HCT116 (cell line): Measurements from ENCODE around the gene PALB2. TPM values are rescaled to one million over a fixed set of nuclear protein-coding genes. Genes with fewer than 3 reads are reported as not detected.

ENCODE experiments used
- ATAC-seq: fragments of 200-7000 bp; cut with Tn5 transposase; 2 replicates; pipeline ENCODE4 v1.9.1; 2020; ENCODE audit warnings: mild to moderate bottlenecking, moderate library complexity
- BruUV-seq: library from RNA; stranded (reverse); fragments of 400-500 nt; replicated peaks from 2 replicates; lab custom pipeline; 2021; lab: Mats Ljungman, UMichigan
- CTCF ChIA-PET: fragments of 300-600 bp; sonication (Branson Sonifier 250); formaldehyde crosslinking; loops from one replicate; lab custom pipeline; 2021; ENCODE audit warnings: antibody characterized with exemption; lab: Charles Lee
- POLR2A ChIA-PET: fragments of 300-600, 350-600 bp; sonication (Branson Sonifier 250); formaldehyde crosslinking; loops from one replicate; lab custom pipeline; 2021; ENCODE audit warnings: antibody characterized with exemption; lab: Charles Lee
- RAD21 ChIA-PET, 2 experiments: fragments of 300-600 bp; sonication (Branson Sonifier 250); formaldehyde crosslinking; loops; one replicate each; lab custom pipeline; 2023; ENCODE audit warnings: low total read pairs in 2 of 2; ENCODE audit not compliant: uncharacterized antibody in 2 of 2, unreplicated experiment in 2 of 2, low non-redundant PET in 1 of 2; lab: Charles Lee
- DNase-seq: peaks from one replicate; pipeline ENCODE4 v3.0.0-alpha.2; 2010; ENCODE audit warnings: low read depth, low spot score
- H2AFZ ChIP-seq: fragments of 200-600 bp; shearing (Covaris generic), sonication (generic); 2 replicates; pipeline ENCODE4 v1.6.1; 2017; ENCODE audit warnings: low read depth, mixed run types, mixed read lengths, antibody characterized with exemption, low read length; ENCODE audit not compliant: poor library complexity, severe bottlenecking
- H3K27ac ChIP-seq: 2 replicates; pipeline ENCODE4 v1.5.1; 2012; ENCODE audit warnings: low read depth, low read length
- H3K27me3 ChIP-seq: fragments of 200-600 bp; sonication (generic); 2 replicates; pipeline ENCODE4 v1.6.1; 2016; ENCODE audit warnings: mixed run types, low read length, mixed read lengths; ENCODE audit not compliant: insufficient read depth
- H3K36me3 ChIP-seq, 2 experiments: fragments of 200-500 bp in 1 of 2; fragments of 200-600 bp in 1 of 2; sonication (Bioruptor generic) in 1 of 2; sonication (generic) in 1 of 2; 2 replicates each; pipeline versions ENCODE4 v1.5.1 to v1.6.1; 2014 to 2016; ENCODE audit warnings: low read length in 2 of 2, inconsistent platforms in 1 of 2, mixed read lengths in 1 of 2, mixed run types in 1 of 2; ENCODE audit not compliant: insufficient read depth in 2 of 2, control insufficient read depth in 1 of 2
- H3K4me1 ChIP-seq, 2 experiments: fragments of 200-600 bp in 1 of 2; sonication (generic) in 1 of 2; 2 replicates each; pipeline versions ENCODE4 v1.5.1 to v1.6.1; 2012 to 2017; ENCODE audit warnings: low read length in 2 of 2, inconsistent platforms in 1 of 2, mild to moderate bottlenecking in 1 of 2, mixed read lengths in 1 of 2, mixed run types in 1 of 2, moderate library complexity in 1 of 2; ENCODE audit not compliant: insufficient read depth in 2 of 2, control insufficient read depth in 1 of 2
- H3K4me2 ChIP-seq: fragments of 200-600 bp; sonication (generic); 2 replicates; pipeline ENCODE4 v1.6.1; 2017; ENCODE audit warnings: mixed run types, low read length, mixed read lengths
- H3K4me3 ChIP-seq, 2 experiments: fragments of 200-600 bp in 1 of 2; sonication (generic) in 1 of 2; replicated peaks in 1 of 2; 2 replicates each; pipeline ENCODE4 v1.5.1; 2011 to 2016; ENCODE audit warnings: low read length in 2 of 2, control low read depth in 1 of 2, low read depth in 1 of 2, mild to moderate bottlenecking in 1 of 2, mixed read lengths in 1 of 2, mixed run types in 1 of 2
- H3K79me2 ChIP-seq: fragments of 200-600 bp; sonication (generic); 2 replicates; pipeline ENCODE4 v1.6.1; 2017; ENCODE audit warnings: mild to moderate bottlenecking, mixed run types, low read length, moderate library complexity, mixed read lengths; ENCODE audit not compliant: insufficient read depth
- H3K9ac ChIP-seq: fragments of 200-600 bp; sonication (generic); 2 replicates; pipeline ENCODE4 v1.6.1; 2016; ENCODE audit warnings: low read length, mixed read lengths
- H3K9me2 ChIP-seq: fragments of 200-600 bp; sonication (generic), shearing (Covaris generic); 2 replicates; pipeline ENCODE4 v1.6.1; 2017; ENCODE audit warnings: mixed run types, mild to moderate bottlenecking, moderate library complexity; ENCODE audit not compliant: insufficient read depth
- H3K9me3 ChIP-seq, 2 experiments: fragments of 200-500 bp in 1 of 2; fragments of 200-600 bp in 1 of 2; sonication (Bioruptor generic) in 1 of 2; sonication (generic) in 1 of 2; 2 replicates each; pipeline ENCODE4 v1.6.1; 2014 to 2017; ENCODE audit warnings: low read length in 2 of 2, mixed read lengths in 2 of 2, inconsistent platforms in 1 of 2, low read depth in 1 of 2, mild to moderate bottlenecking in 1 of 2, mixed run types in 1 of 2, moderate library complexity in 1 of 2; ENCODE audit not compliant: control insufficient read depth in 1 of 2, insufficient read depth in 1 of 2
- H4K20me1 ChIP-seq: fragments of 200-600 bp; sonication (generic), shearing (Covaris generic); 2 replicates; pipeline ENCODE4 v1.6.1; 2017; ENCODE audit warnings: mixed run types, mild to moderate bottlenecking, moderate library complexity; ENCODE audit not compliant: insufficient read depth
- CEBPB ChIP-seq: IDR thresholded peaks from 2 replicates; pipeline ENCODE4 v1.6.1; 2012; ENCODE audit warnings: low read depth
- EGR1 ChIP-seq: IDR thresholded peaks from 2 replicates; pipeline ENCODE4 v1.6.1; 2012; ENCODE audit warnings: low read depth
- EZH2 ChIP-seq: fragments of 200-600 bp; sonication (generic); IDR thresholded peaks from 2 replicates; pipeline ENCODE4 v1.6.1; 2017; ENCODE audit warnings: antibody characterized with exemption, mixed run types
- REST ChIP-seq: IDR thresholded peaks from 2 replicates; pipeline ENCODE4 v1.6.1; 2012; ENCODE audit warnings: low read depth
- SIN3A ChIP-seq: IDR thresholded peaks from 2 replicates; pipeline ENCODE4 v1.6.1; 2012; ENCODE audit warnings: low read depth
- SRF ChIP-seq: IDR thresholded peaks from 2 replicates; pipeline ENCODE4 v1.6.1; 2012; ENCODE audit warnings: low read depth
- TCF7L2 ChIP-seq: IDR thresholded peaks from 2 replicates; pipeline ENCODE4 v1.7.0; 2011; ENCODE audit warnings: borderline replicate concordance, inconsistent platforms; ENCODE audit not compliant: insufficient read depth, insufficient read length; ENCODE audit errors: extremely low read depth
- ZBTB33 ChIP-seq: IDR thresholded peaks from 2 replicates; pipeline ENCODE4 v1.6.1; 2011; ENCODE audit warnings: mild to moderate bottlenecking, low read length, moderate library complexity; ENCODE audit not compliant: insufficient replicate concordance; ENCODE audit errors: extremely low read depth
- intact Hi-C: fragments of 100-400 bp; cut with micrococcal nuclease; formaldehyde crosslinking; loops from 2 replicates; pipeline ENCODE4 v1.10.0; 2022
- total RNA-seq: library from RNA; stranded (reverse); gene quantifications from one replicate; pipeline ENCODE4 v1.2.1, GENCODE V29; 2021; ENCODE audit not compliant: unreplicated experiment

Gene PALB2
- total RNA-seq, 1 experiment from 2014 or later: 15.6 TPM

- ChIA-PET POLR2A (no interaction called here), CTCF (no interaction called here), RAD21 (no interaction called here)
- no peaks in the 10 kb centered on the region for H4K20me1 ChIP-seq
- H3K9ac ChIP-seq: no peak overlapping the region
- no peak overlapping the region for H2AFZ ChIP-seq
- H3K4me3 ChIP-seq: no peak overlapping the region
- H3K27me3 ChIP-seq: no peaks in the 10 kb centered on the region
- intact Hi-C loops: no loop called here
- H3K9me3 ChIP-seq: no peaks in the 10 kb centered on the region
- no peaks in the 10 kb centered on the region for H3K79me2 ChIP-seq
- BruUV-seq: no TSS peak
- no peak overlapping the region for H3K4me2 ChIP-seq
- no peaks in the 10 kb centered on the region for H3K9me2 ChIP-seq
- DNase-seq (no peak), ATAC-seq (no peak)
- H3K4me1 ChIP-seq: no peaks in the 10 kb centered on the region
- TF ChIP-seq ZBTB33: no peak
- TF ChIP-seq TCF7L2: no peak
- no peak for TF ChIP-seq EGR1
- no peak for TF ChIP-seq REST
- no peak for TF ChIP-seq EZH2
- TF ChIP-seq CEBPB: no peak
- TF ChIP-seq SRF: no peak
- TF ChIP-seq SIN3A: no peak
- H3K36me3 ChIP-seq: peaks cover 4 to 22% of the 10 kb centered on the region in 2 experiments; a peak in 3 of 4 replicates
- H3K27ac ChIP-seq: no peak overlapping the region
Measured at GRCh38 chr16:23670137-23670776, 29.1 kb upstream of the PALB2 start.
